Suprapubic skin (tissue), 4 donors: ENCODE results near the gene SREBF1.

ENCODE experiments used
- EP300 ChIP-seq: sonication (generic); formaldehyde crosslinking; IDR thresholded peaks from one replicate; pipeline ENCODE4 v1.6.1; 2017; ENCODE audit warnings: antibody characterized with exemption
- POLR2A ChIP-seq, 2 donors: fragments of 450-650 bp; IDR thresholded peaks; one replicate each; pipeline ENCODE4 v1.6.1; 2017; ENCODE audit warnings: antibody characterized with exemption in 2 of 2, mild to moderate bottlenecking in 2 of 2, moderate library complexity in 2 of 2
- POLR2AphosphoS5 ChIP-seq, 3 donors: sonication (generic); formaldehyde crosslinking; IDR thresholded peaks; one replicate each; pipeline ENCODE4 v1.6.1; 2017; ENCODE audit warnings: antibody characterized with exemption in 3 of 3

DNA sequence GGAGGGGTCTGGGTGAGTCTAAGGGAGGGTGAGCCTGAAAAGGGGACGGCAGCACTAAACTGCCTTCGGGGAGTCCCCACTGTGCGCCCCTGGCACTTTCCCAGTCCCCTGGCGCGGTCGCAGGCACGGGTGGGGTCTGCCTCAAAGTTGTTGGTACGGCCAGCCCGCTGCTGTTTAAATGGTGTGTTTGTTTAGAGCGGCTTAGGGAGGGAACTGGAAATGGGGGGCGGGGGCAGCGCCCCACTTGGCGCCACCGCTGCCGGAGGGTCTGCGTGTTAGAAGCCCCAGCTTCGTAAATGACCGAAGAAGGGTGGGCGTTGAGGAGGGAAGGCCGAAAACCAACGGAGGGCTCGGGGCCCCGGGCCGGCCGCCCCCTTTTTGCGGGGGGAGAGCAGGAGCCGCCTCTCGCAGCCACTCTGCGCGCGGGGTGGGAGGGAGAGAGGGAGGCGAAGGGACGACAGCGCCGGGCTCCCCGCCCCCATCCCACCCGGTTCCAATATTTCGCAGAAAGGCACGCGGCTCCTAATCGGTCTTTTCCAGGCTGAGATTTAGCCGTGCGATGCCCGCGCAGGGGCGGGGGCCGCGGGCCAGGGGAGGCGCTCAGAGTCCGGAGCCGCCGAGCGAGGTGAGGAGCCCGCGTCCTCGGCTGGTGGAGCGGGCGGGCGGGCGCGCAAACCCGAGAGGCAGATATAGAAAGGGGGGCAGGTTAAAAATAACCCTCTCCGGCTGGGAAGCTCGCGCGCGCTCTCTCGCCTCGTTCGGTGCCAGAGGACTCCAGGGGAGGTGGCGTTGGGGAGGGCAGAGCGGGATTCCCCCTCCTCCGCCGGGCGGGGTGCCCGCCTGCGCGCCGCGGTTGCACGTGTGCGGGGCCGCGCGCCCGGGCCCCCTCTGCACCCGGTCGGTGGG is 54.9 kb downstream of the SREBF1 start:
- no peak for TF ChIP-seq POLR2A (IDR thresholded peaks at IDR 0.05)
- no peak for TF ChIP-seq EP300
- no peak for TF ChIP-seq POLR2AphosphoS5 (IDR thresholded peaks at IDR 0.05)
